IPS-18a (cell line): ENCODE data around the gene MORF4L1.
"Not testable (repeated sequence)": the region's sequence is repeated elsewhere in the genome, so short reads cannot be mapped to it uniquely, and the experiment has no call there.

Experiments used
- H3K27ac ChIP-seq: one replicate; pipeline ENCODE4 v1.5.1; 2013; ENCODE audit warnings: low read length
- H3K27me3 ChIP-seq: one replicate; pipeline ENCODE4 v1.6.1; 2013; ENCODE audit warnings: mild to moderate bottlenecking, low read length; ENCODE audit not compliant: control insufficient read depth, insufficient read depth
- H3K36me3 ChIP-seq: one replicate; pipeline ENCODE4 v1.6.1; 2013; ENCODE audit warnings: low read depth, low read length; ENCODE audit not compliant: control insufficient read depth
- H3K4me1 ChIP-seq: one replicate; pipeline ENCODE4 v1.6.1; 2013; ENCODE audit warnings: low read depth, low read length; ENCODE audit not compliant: control insufficient read depth
- H3K4me3 ChIP-seq: one replicate; pipeline ENCODE4 v1.5.1; 2013; ENCODE audit warnings: low read length
- H3K9ac ChIP-seq: one replicate; pipeline ENCODE4 v1.6.1; 2013; ENCODE audit warnings: mild to moderate bottlenecking, low read length, moderate library complexity
- H3K9me3 ChIP-seq: one replicate; pipeline ENCODE4 v1.6.1; 2013; ENCODE audit warnings: low read depth, low read length; ENCODE audit not compliant: control insufficient read depth

MORF4L1 gene

DNA sequence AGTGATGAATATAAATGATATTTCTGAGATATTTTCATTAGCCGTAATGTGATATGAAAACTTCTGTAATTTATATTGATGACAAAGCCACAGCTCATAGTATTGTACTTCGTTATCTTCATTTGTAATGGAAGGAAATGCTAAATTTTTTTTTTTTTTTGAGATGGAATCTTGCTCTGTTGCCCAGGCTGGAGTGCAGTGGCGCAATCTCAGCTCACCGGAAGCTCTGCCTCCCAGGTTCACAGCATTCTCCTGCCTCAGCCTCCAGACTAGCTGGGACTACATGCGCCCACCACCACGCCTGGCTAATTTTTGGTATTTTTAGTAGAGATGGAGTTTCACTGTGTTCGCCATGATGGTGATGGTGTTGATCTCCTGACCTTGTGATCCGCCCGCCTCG, 7.1 kb upstream of the MORF4L1 start:
- not testable (repeated sequence) for H3K4me1 ChIP-seq, H3K4me3 ChIP-seq, H3K9me3 ChIP-seq, H3K9ac ChIP-seq, H3K27ac ChIP-seq, H3K27me3 ChIP-seq, H3K36me3 ChIP-seq

GRCh38 chr15:78866031-78866430, 6.7 kb upstream of the MORF4L1 start:
- H3K36me3 ChIP-seq = not testable (repeated sequence)

GRCh38 chr15:78866803-78867202, 5.9 kb upstream of the MORF4L1 start:
- no peak overlapping the region for H3K9ac ChIP-seq

More at GRCh38 chr15:78866031-78866430, 6.7 kb upstream of the MORF4L1 start:
- not testable (repeated sequence) for H3K9ac ChIP-seq, H3K9me3 ChIP-seq, H3K4me1 ChIP-seq, H3K27me3 ChIP-seq, H3K4me3 ChIP-seq, H3K27ac ChIP-seq

DNA sequence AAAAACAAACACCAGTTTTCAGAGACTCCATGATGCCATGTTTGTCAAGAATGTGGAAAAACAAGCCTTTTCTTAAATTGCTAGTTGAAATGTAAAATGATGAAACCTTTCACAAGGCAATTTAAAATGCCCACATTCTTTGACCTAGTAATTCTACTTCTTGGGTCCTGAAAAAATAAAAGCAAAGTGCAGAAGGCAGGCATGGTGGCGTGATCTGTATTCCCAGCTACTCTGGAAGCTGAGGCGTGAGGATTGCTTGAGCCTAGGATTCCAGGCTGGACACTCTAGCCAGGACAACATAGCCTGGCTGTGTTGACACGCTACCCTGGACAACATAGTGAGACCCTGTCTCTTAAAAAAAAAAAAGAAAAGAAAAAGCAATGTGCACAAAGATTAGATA, 4.3 kb upstream of the MORF4L1 start:
- H3K9me3 ChIP-seq = no peaks in the 10 kb centered on the region

More at GRCh38 chr15:78866803-78867202, 5.9 kb upstream of the MORF4L1 start:
- no peak overlapping the region for H3K27ac ChIP-seq
- H3K36me3 ChIP-seq = no peaks in the 10 kb centered on the region
- H3K4me3 ChIP-seq = no peak overlapping the region
- no peaks in the 10 kb centered on the region for H3K27me3 ChIP-seq
- H3K9me3 ChIP-seq = no peaks in the 10 kb centered on the region
- peaks cover 3% of the 10 kb centered on the region for H3K4me1 ChIP-seq

GRCh38 chr15:78871483-78872127, 1.1 kb upstream of the MORF4L1 start:
- H3K27ac ChIP-seq = peak overlapping the region; percentile 94
- peak overlapping the region; percentile 85 for H3K4me3 ChIP-seq
- peaks cover 18% of the 10 kb centered on the region for H3K4me1 ChIP-seq
- H3K36me3 ChIP-seq, H3K9me3 ChIP-seq, H3K27me3 ChIP-seq: not testable (repeated sequence)
- H3K9ac ChIP-seq = peak overlapping the region; percentile 77

More for the DNA sequence above, 4.3 kb upstream of the MORF4L1 start:
- Histone ChIP-seq H3K4me1 (peaks cover 8% of the 10 kb centered on the region), H3K27ac (no peak overlapping the region), H3K9ac (no peak overlapping the region), H3K36me3 (no peaks in the 10 kb centered on the region), H3K27me3 (no peaks in the 10 kb centered on the region), H3K4me3 (no peak overlapping the region)

DNA sequence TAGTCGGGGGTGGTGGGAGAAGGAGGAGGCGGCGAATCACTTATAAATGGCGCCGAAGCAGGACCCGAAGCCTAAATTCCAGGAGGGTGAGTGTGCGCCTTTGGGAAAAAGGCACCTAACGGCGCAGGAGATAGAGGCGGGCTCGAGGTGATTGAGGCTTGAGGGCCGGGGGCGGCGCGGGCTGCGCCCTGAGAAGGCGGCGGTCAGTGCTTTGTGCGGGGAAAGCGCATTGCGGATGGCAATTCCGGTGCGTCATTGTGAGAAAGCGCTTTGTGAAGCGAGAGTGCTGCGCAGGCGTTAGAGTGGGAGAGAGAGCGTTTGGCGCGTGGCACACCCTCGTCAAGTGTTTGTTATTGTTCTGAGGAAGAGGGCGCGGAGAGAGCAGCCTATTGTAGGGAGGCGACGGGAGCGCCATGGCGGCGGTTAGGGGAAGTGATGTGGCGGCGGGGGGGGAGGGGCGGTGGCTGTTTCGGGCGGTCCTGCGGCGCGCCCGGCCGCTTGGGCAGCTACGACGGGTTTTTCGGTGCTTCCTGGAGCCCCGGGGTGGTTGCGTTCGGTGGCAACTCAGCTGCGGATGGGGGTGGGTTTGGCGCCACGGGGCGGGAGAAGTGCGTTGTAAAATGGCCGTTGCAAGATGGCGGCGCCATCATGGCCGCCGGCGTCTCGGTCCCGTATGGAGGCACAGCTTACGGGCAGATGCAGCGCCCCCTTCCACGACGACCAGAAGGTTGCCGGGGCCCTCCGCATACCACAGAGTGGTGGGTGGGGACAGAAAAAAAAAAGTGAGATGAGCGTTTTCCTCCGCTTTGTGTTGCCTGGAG, 492 bp downstream of the MORF4L1 start:
- Histone ChIP-seq H3K4me1 (peaks cover 28% of the 10 kb centered on the region), H3K9ac (peak overlapping the region; percentile 100), H3K27ac (peak overlapping the region; percentile 99), H3K4me3 (peak overlapping the region; percentile 95), H3K27me3 (no peaks in the 10 kb centered on the region), H3K36me3 (no peaks in the 10 kb centered on the region), H3K9me3 (no peaks in the 10 kb centered on the region)

DNA sequence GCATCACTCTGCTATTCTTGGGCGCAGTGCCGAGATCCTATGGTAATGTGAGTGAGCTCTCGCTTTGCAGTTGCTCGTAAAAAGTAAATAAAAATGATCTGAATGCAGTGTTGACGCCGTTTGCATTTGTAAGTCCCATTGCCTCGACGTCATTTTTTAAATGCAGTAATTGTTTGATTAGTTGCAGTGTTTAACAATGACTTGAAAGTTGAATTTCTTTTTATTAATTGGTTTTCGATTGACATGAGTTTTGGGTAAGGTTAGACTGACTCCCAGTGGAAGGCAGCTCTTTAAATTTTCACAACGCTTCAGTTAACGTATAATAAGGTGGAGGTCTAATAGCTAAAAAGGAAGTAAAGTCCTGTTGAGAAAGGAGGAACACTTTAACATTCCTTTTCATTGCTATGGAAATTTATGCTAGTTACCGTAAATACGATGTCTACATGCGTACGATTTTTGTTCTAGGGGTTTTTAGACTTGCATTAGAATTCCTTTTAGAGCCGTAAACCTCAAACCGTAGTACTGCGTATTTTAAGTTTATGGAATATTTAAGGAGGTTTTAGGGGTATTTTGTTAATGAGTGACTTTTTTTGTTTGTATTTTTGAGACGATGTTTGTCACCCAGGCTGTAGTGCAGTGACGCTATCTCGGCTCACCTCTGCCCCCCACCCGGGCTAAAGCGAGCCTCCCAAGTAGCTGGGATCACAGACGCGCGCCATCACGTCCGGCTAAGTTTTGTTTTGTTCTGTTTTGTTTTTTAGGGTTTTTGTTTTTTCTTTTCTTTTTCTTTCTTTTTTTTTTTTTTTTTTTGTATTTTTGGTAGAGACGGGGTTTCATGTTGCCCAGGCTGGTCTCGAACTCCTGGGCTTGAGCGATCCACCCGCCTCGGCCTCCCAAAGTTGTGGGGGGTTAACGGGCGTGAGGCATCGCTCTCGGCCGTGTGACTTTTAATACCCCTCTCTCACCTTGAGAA, 1.4 kb downstream of the MORF4L1 start:
- Histone ChIP-seq H3K9me3 (no peaks in the 10 kb centered on the region), H3K9ac (peak overlapping the region; percentile 100), H3K4me3 (peak overlapping the region; percentile 95), H3K4me1 (peaks cover 33% of the 10 kb centered on the region), H3K36me3 (no peaks in the 10 kb centered on the region), H3K27ac (peak overlapping the region; percentile 99), H3K27me3 (no peaks in the 10 kb centered on the region)

DNA sequence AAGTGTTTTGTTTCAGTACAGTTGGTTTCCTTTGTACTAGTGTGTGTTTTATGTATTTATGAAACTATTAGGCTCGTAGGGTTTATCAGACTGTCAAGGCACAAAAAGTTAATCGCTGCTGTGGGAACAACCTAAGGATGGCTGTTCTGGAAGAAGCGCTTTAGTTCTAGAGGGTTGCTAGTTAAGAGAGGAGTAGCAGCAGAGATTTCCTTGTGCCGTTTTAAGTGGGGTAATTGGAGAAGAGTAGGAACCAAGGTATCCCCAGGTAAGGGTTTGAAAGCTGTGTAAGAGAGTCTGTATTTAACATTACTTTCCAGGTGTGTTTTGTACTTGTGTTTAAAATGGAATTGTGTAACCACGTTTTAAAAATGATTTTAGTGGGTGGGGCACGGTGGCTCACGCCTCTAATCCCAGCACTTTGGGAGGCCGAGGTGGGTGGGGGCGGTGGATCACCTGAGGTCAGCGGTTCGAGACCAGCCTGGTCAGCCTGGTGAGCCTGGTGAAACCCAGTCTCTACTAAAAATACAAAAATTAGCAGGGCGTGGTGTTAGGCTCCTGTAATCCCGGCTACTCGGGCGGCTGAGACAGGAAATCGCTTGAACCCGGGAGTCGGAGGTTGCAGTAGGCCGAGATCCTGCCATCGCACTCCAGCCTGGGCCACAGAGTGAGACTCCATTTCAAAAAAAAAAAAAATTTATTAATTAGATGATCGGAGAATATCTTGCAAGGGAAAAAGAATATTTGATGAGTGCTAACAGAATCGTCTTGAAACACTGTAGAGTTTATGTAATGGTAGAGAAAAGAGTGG, 2.6 kb downstream of the MORF4L1 start:
- H3K4me1 ChIP-seq = peaks cover 33% of the 10 kb centered on the region
- H3K4me3 ChIP-seq = peak overlapping the region; percentile 95
- no peaks in the 10 kb centered on the region for H3K27me3 ChIP-seq
- H3K27ac ChIP-seq = peak overlapping the region; percentile 33
- H3K9ac ChIP-seq = peak overlapping the region; percentile 100
- peaks cover 8% of the 10 kb centered on the region for H3K36me3 ChIP-seq
- H3K9me3 ChIP-seq = no peaks in the 10 kb centered on the region

- not testable (repeated sequence) for H3K9me3 ChIP-seq, H3K27me3 ChIP-seq, H3K9ac ChIP-seq, H3K4me3 ChIP-seq, H3K27ac ChIP-seq
- Histone ChIP-seq H3K4me1 (peaks cover 28% of the 10 kb centered on the region), H3K36me3 (peaks cover 24% of the 10 kb centered on the region)
Measured at GRCh38 chr15:78876954-78877353, 4.3 kb downstream of the MORF4L1 start.

DNA sequence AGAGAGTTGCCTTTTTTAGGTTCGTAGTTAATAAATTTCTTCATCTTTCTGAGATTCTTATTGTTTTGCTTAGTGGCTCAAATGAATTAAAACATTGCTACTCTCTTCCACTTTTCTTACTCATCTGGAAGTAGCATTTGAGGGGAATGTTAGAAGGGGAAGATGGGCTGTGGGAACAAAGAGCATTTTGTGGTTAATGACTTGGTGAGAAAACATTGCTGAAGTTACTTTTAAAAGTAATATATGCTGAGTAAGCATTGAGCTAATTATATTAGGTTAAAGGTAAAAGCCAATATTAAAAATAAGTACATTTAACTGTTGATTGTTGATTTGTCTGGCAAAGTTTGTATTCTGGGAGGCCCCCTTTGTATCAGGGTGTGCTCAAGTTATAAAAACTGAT, 5.7 kb downstream of the MORF4L1 start:
- no peak overlapping the region for H3K4me3 ChIP-seq
- no peak overlapping the region for H3K9ac ChIP-seq
- no peaks in the 10 kb centered on the region for H3K9me3 ChIP-seq
- peaks cover 25% of the 10 kb centered on the region for H3K4me1 ChIP-seq
- H3K27me3 ChIP-seq = no peaks in the 10 kb centered on the region
- no peak overlapping the region for H3K27ac ChIP-seq
- H3K36me3 ChIP-seq = peaks cover 36% of the 10 kb centered on the region
